HG03095 (cell line): ENCODE results near the gene GUCY2C.
"Not testable (repeated sequence)": the region's sequence is repeated elsewhere in the genome, so short reads cannot be mapped to it uniquely, and the experiment has no call there.

ENCODE experiments used
- ATAC-seq: cut with Tn5 transposase; IDR thresholded peaks from one replicate; pipeline ENCODE4 v1.9.1; 2021; ENCODE audit warnings: moderate library complexity; ENCODE audit not compliant: unreplicated experiment

GUCY2C gene

GRCh38 chr12:14682231-14682630 lies 14.2 kb downstream of the GUCY2C start:
- not testable (repeated sequence) for ATAC-seq

- ATAC-seq = no peak
Measured at GRCh38 chr12:14681625-14682024, 14.8 kb downstream of the GUCY2C start.

GRCh38 chr12:14681190-14681589 lies 15.2 kb downstream of the GUCY2C start:
- ATAC-seq = no peak

- no peak for ATAC-seq
Measured at GRCh38 chr12:14678547-14679150, 17.8 kb downstream of the GUCY2C start.

GRCh38 chr12:14668591-14668990 lies 27.8 kb downstream of the GUCY2C start:
- no peak for ATAC-seq

- no peak for ATAC-seq
Measured at GRCh38 chr12:14665354-14666348, 30.7 kb downstream of the GUCY2C start.

GRCh38 chr12:14664434-14665023 lies 31.9 kb downstream of the GUCY2C start:
- ATAC-seq = no peak

GRCh38 chr12:14663002-14663401 lies 33.4 kb downstream of the GUCY2C start:
- ATAC-seq = no peak

- ATAC-seq = no peak
Measured at GRCh38 chr12:14656846-14657245, 39.6 kb downstream of the GUCY2C start.

- no peak for ATAC-seq
Measured at GRCh38 chr12:14655284-14655683, 41.1 kb downstream of the GUCY2C start.

GRCh38 chr12:14654842-14655241 lies 41.6 kb downstream of the GUCY2C start:
- no peak for ATAC-seq

GRCh38 chr12:14654416-14654815 lies 42.0 kb downstream of the GUCY2C start:
- ATAC-seq = no peak

GRCh38 chr12:14652483-14652882 lies 43.9 kb downstream of the GUCY2C start:
- no peak for ATAC-seq

- no peak for ATAC-seq
Measured at GRCh38 chr12:14651371-14651770, 45.0 kb downstream of the GUCY2C start.

- no peak for ATAC-seq
Measured at GRCh38 chr12:14650789-14651188, 45.6 kb downstream of the GUCY2C start.

GRCh38 chr12:14647028-14647750 lies 49.2 kb downstream of the GUCY2C start:
- no peak for ATAC-seq

GRCh38 chr12:14643251-14643650 lies 53.1 kb downstream of the GUCY2C start:
- ATAC-seq = no peak

- no peak for ATAC-seq
Measured at GRCh38 chr12:14638066-14638465, 58.3 kb downstream of the GUCY2C start.

- no peak for ATAC-seq
Measured at GRCh38 chr12:14635776-14636175, 60.6 kb downstream of the GUCY2C start.

GRCh38 chr12:14630793-14631192 lies 65.6 kb downstream of the GUCY2C start:
- ATAC-seq = no peak
